Panc1 (cell line): ENCODE measurements around the gene MYO18B. TPM values are rescaled to one million over a fixed set of nuclear protein-coding genes. Genes with fewer than 3 reads are reported as not detected.

Source experiments
- ATAC-seq: fragments of 200-7000 bp; cut with Tn5 transposase; 2 replicates; pipeline ENCODE4 v1.9.1; 2020; ENCODE audit warnings: mild to moderate bottlenecking, moderate library complexity
- BruUV-seq: library from RNA; stranded (reverse); fragments of 400-500 nt; replicated peaks from 2 replicates; lab custom pipeline; 2021; lab: Mats Ljungman, UMichigan
- CTCF ChIA-PET: fragments of 300-600 bp; sonication (Branson Sonifier 250); formaldehyde crosslinking; loops from one replicate; lab custom pipeline; 2022; ENCODE audit warnings: antibody characterized with exemption; lab: Charles Lee
- POLR2A ChIA-PET: fragments of 300-600 bp; sonication (Branson Sonifier 250); formaldehyde crosslinking; loops from one replicate; lab custom pipeline; 2022; ENCODE audit warnings: antibody characterized with exemption; lab: Charles Lee
- DNase-seq: peaks from one replicate; pipeline ENCODE4 v3.0.0-alpha.2; 2010; ENCODE audit warnings: low read depth, low spot score
- H3K27ac ChIP-seq: 2 replicates; pipeline ENCODE4 v1.5.1; 2011; ENCODE audit warnings: mild to moderate bottlenecking, low read length, inconsistent platforms
- H3K27me3 ChIP-seq: fragments of 200-500 bp; sonication (Bioruptor generic); 2 replicates; pipeline ENCODE4 v1.6.0; 2014; ENCODE audit warnings: low read length, inconsistent platforms; ENCODE audit not compliant: control insufficient read depth, insufficient read depth
- H3K36me3 ChIP-seq: fragments of 200-500 bp; sonication (Bioruptor generic); 2 replicates; pipeline ENCODE4 v1.5.1; 2014; ENCODE audit warnings: inconsistent platforms, mild to moderate bottlenecking, low read length, moderate library complexity; ENCODE audit not compliant: control insufficient read depth, insufficient read depth
- H3K4me1 ChIP-seq: 2 replicates; pipeline ENCODE4 v1.5.1; 2011; ENCODE audit warnings: inconsistent platforms, mild to moderate bottlenecking, low read length, moderate library complexity; ENCODE audit not compliant: control insufficient read depth, insufficient read depth
- H3K4me3 ChIP-seq, 2 experiments: 2 replicates each; pipeline ENCODE4 v1.5.1; 2011 to 2012; ENCODE audit warnings: low read depth in 2 of 2, low read length in 2 of 2, mild to moderate bottlenecking in 2 of 2, inconsistent platforms in 1 of 2, moderate library complexity in 1 of 2
- H3K9me3 ChIP-seq: fragments of 200-500 bp; sonication (Bioruptor generic); 2 replicates; pipeline ENCODE4 v1.5.1; 2014; ENCODE audit warnings: low read depth, mild to moderate bottlenecking, inconsistent platforms, low read length, moderate library complexity; ENCODE audit not compliant: control insufficient read depth, insufficient read depth
- POLR2AphosphoS5 ChIP-seq: IDR thresholded peaks from 2 replicates; pipeline ENCODE4 v1.6.1; 2012; ENCODE audit warnings: mild to moderate bottlenecking, low read depth, low read length, moderate library complexity
- REST ChIP-seq, 2 experiments: IDR thresholded peaks; 2 replicates each; pipeline ENCODE4 v1.6.1; 2011 to 2012; ENCODE audit warnings: low read depth in 2 of 2, control low read depth in 1 of 2, low read length in 1 of 2, mild to moderate bottlenecking in 1 of 2, moderate library complexity in 1 of 2; ENCODE audit not compliant: insufficient read depth in 1 of 2
- SIN3A ChIP-seq: IDR thresholded peaks from 2 replicates; pipeline ENCODE4 v1.6.1; 2012; ENCODE audit warnings: low read depth, mild to moderate bottlenecking, low read length, moderate library complexity, borderline replicate concordance; ENCODE audit not compliant: insufficient read depth
- TCF7L2 ChIP-seq: IDR thresholded peaks from 2 replicates; pipeline ENCODE4 v1.6.1; 2011; ENCODE audit warnings: mild to moderate bottlenecking, low read depth, low read length, inconsistent platforms
- in situ Hi-C: cut with HindIII; loops from 2 replicates; pipeline ENCODE4 v1.10.0; 2016; ENCODE audit warnings: low sequenced_read_pairs, low pct_unique_long_range_greater_than_20kb
- intact Hi-C: fragments of 100-400 bp; cut with micrococcal nuclease; formaldehyde crosslinking; loops from one replicate; pipeline ENCODE4 v1.10.0; 2022; ENCODE audit not compliant: unreplicated experiment
- total RNA-seq: library from RNA; stranded (reverse); gene quantifications from one replicate; pipeline ENCODE4 v1.2.1, GENCODE V29; 2021; ENCODE audit not compliant: unreplicated experiment
- TF ChIP-seq, protein P1 (sequence below): fragments of 450-650 bp; IDR thresholded peaks from 2 replicates; pipeline ENCODE4 v1.5.1; 2017; ENCODE audit warnings: mild to moderate bottlenecking

The MYO18B gene
- total RNA-seq, 1 experiment from 2014 or later, result not detected

DNA sequence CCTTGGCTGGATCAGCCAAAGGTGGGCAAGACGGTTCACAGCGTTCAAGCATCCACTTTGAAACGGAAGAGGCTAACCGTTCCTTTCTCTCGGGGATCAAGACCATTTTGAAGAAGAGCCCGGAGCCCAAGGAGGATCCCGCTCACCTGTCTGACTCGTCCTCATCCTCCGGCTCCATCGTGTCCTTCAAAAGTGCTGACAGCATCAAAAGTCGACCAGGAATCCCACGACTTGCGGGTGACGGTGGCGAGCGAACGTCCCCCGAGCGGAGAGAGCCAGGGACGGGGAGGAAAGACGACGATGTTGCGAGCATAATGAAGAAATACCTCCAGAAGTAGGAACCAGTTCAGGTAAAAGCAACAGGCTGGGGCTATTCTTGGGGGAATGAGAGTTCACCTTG, 285.4 kb downstream of the MYO18B start:
- ChIA-PET CTCF (no interaction called here), POLR2A (no interaction called here)
- DNase-seq (no peak), ATAC-seq (no peak)
- H3K4me3 ChIP-seq, result no peak overlapping the region
- TF ChIP-seq REST (IDR thresholded peaks at IDR 0.05; ENCODE audit: insufficient read depth in 1 of 2, low read depth in 2 of 2, low read length in 1 of 2), result no peak
- BruUV-seq, result no TSS peak
- no peaks in the 10 kb centered on the region for H3K36me3 ChIP-seq
- in situ Hi-C loops (no loop called here), intact Hi-C loops (no loop called here)
- peaks cover 7% of the 10 kb centered on the region; the same call in 1 of the 2 replicates for H3K27me3 ChIP-seq
- H3K27ac ChIP-seq, result no peak overlapping the region
- no peaks in the 10 kb centered on the region for H3K9me3 ChIP-seq
- H3K4me1 ChIP-seq, result no peaks in the 10 kb centered on the region

DNA sequence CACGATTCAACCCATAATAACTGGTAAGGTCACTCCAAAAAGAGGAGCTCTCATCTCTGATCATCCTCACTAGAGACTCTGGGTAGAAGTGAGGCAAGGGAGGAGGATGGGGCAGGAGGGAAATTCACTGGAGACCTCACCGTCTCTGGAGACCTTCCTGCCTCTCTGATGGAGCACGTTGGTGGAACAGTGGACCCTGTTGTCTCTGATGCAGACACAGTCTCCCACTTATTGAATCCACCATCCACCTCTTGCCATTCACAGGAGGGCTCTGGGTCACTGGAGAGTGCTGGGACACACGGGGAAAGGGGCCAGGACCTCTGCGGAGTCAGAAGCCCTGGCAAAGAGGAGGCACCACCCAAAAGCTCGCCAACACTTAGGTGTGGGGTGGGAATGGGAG, 289.7 kb downstream of the MYO18B start:
- Histone ChIP-seq H3K4me3 (no peak overlapping the region), H3K36me3 (no peaks in the 10 kb centered on the region), H3K27ac (no peak overlapping the region), H3K27me3 (no peaks in the 10 kb centered on the region), H3K4me1 (no peaks in the 10 kb centered on the region), H3K9me3 (no peaks in the 10 kb centered on the region)
- no TSS peak for BruUV-seq
- ChIA-PET POLR2A (interaction anchor here (0.6 kb wide), 1 partner anchor 377 kb away, joined by 3 read pairs; no protein-coding TSS in a partner anchor), CTCF (no interaction called here)
- intact Hi-C loops (no loop called here), in situ Hi-C loops (no loop called here)
- DNase-seq (no peak), ATAC-seq (no peak)
- TF ChIP-seq SIN3A, result no peak
- TF ChIP-seq REST (IDR thresholded peaks at IDR 0.05; ENCODE audit: insufficient read depth in 1 of 2, low read depth in 2 of 2, low read length in 1 of 2), result no peak
- TF ChIP-seq, protein P1, sequence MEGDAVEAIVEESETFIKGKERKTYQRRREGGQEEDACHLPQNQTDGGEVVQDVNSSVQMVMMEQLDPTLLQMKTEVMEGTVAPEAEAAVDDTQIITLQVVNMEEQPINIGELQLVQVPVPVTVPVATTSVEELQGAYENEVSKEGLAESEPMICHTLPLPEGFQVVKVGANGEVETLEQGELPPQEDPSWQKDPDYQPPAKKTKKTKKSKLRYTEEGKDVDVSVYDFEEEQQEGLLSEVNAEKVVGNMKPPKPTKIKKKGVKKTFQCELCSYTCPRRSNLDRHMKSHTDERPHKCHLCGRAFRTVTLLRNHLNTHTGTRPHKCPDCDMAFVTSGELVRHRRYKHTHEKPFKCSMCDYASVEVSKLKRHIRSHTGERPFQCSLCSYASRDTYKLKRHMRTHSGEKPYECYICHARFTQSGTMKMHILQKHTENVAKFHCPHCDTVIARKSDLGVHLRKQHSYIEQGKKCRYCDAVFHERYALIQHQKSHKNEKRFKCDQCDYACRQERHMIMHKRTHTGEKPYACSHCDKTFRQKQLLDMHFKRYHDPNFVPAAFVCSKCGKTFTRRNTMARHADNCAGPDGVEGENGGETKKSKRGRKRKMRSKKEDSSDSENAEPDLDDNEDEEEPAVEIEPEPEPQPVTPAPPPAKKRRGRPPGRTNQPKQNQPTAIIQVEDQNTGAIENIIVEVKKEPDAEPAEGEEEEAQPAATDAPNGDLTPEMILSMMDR, result no peak
- no peak for TF ChIP-seq POLR2AphosphoS5
- TF ChIP-seq TCF7L2, result no peak
